ENCODE data around the gene CLDN15. TPM values are rescaled to one million over a fixed set of nuclear protein-coding genes. Genes with fewer than 3 reads are reported as not detected.

Gene CLDN15
- total RNA-seq, 1 experiment from 2014 or later, result 14.7 TPM

GRCh38 chr7:101223528-101223927 is 14.1 kb downstream of the CLDN15 start:
- no peak for DNase-seq (ENCODE audit: low spot score)
- Histone ChIP-seq H3K27me3 (replicated peaks; ENCODE audit: insufficient read depth, low read depth, low read length, poor library complexity) (no peaks in the 10 kb centered on the region), H3K36me3 (ENCODE audit: insufficient read depth, low read length, poor library complexity, severe bottlenecking) (peaks cover 8% of the 10 kb centered on the region), H3K9me3 (ENCODE audit: low read depth, low read length, poor library complexity, severe bottlenecking) (no peaks in the 10 kb centered on the region), H3K27ac (ENCODE audit: low read depth, low read length, poor library complexity, severe bottlenecking) (no peak overlapping the region), H3K4me1 (ENCODE audit: insufficient read depth, low read length, poor library complexity, severe bottlenecking) (no peaks in the 10 kb centered on the region), H3K4me3 (ENCODE audit: low read depth, low read length, poor library complexity, severe bottlenecking) (no peak overlapping the region)
- no TSS peak for BruUV-seq (replicated peaks)
- intact Hi-C loops (cut with micrococcal nuclease; ENCODE audit: unreplicated experiment), result no loop called here
- CTCF ChIA-PET, result no interaction called here
- POLR2A ChIA-PET (ENCODE audit: low non-redundant PET), result no interaction called here
- TF ChIP-seq, protein P1, sequence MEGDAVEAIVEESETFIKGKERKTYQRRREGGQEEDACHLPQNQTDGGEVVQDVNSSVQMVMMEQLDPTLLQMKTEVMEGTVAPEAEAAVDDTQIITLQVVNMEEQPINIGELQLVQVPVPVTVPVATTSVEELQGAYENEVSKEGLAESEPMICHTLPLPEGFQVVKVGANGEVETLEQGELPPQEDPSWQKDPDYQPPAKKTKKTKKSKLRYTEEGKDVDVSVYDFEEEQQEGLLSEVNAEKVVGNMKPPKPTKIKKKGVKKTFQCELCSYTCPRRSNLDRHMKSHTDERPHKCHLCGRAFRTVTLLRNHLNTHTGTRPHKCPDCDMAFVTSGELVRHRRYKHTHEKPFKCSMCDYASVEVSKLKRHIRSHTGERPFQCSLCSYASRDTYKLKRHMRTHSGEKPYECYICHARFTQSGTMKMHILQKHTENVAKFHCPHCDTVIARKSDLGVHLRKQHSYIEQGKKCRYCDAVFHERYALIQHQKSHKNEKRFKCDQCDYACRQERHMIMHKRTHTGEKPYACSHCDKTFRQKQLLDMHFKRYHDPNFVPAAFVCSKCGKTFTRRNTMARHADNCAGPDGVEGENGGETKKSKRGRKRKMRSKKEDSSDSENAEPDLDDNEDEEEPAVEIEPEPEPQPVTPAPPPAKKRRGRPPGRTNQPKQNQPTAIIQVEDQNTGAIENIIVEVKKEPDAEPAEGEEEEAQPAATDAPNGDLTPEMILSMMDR (conservative IDR thresholded peaks at IDR 0.05; ENCODE audit: low read depth, low read length), result no peak
- no peak for TF ChIP-seq EZH2 (IDR thresholded peaks at IDR 0.05; ENCODE audit: borderline replicate concordance, low read depth, low read length, poor library complexity, severe bottlenecking)

- intact Hi-C loops (cut with micrococcal nuclease; ENCODE audit: unreplicated experiment), result no loop called here
- no peak overlapping the region for H3K4me3 ChIP-seq (ENCODE audit: low read depth, low read length, poor library complexity, severe bottlenecking)
- no peak for DNase-seq (ENCODE audit: low spot score)
- no peak overlapping the region for H3K27ac ChIP-seq (ENCODE audit: low read depth, low read length, poor library complexity, severe bottlenecking)
- no TSS peak for BruUV-seq (replicated peaks)
- no peaks in the 10 kb centered on the region for H3K4me1 ChIP-seq (ENCODE audit: insufficient read depth, low read length, poor library complexity, severe bottlenecking)
- ChIA-PET POLR2A (ENCODE audit: low non-redundant PET) (no interaction called here), CTCF (no interaction called here)
- peaks cover 8% of the 10 kb centered on the region for H3K36me3 ChIP-seq (ENCODE audit: insufficient read depth, low read length, poor library complexity, severe bottlenecking)
- no peaks in the 10 kb centered on the region for H3K9me3 ChIP-seq (ENCODE audit: low read depth, low read length, poor library complexity, severe bottlenecking)
- no peaks in the 10 kb centered on the region for H3K27me3 ChIP-seq (replicated peaks; ENCODE audit: insufficient read depth, low read depth, low read length, poor library complexity)
- no peak for TF ChIP-seq EZH2 (IDR thresholded peaks at IDR 0.05; ENCODE audit: borderline replicate concordance, low read depth, low read length, poor library complexity, severe bottlenecking)
- TF ChIP-seq, protein P1 (conservative IDR thresholded peaks at IDR 0.05; ENCODE audit: low read depth, low read length), result no peak
Observed at GRCh38 chr7:101222275-101222830, 15.2 kb downstream of the CLDN15 start.

- peaks cover 19% of the 10 kb centered on the region for H3K4me1 ChIP-seq (ENCODE audit: insufficient read depth, low read length, poor library complexity, severe bottlenecking)
- no peak for DNase-seq (ENCODE audit: low spot score)
- H3K36me3 ChIP-seq (ENCODE audit: insufficient read depth, low read length, poor library complexity, severe bottlenecking), result peaks cover 8% of the 10 kb centered on the region
- TF ChIP-seq, protein P1 (conservative IDR thresholded peaks at IDR 0.05; ENCODE audit: low read depth, low read length), result no peak
- no peak for TF ChIP-seq EZH2 (IDR thresholded peaks at IDR 0.05; ENCODE audit: borderline replicate concordance, low read depth, low read length, poor library complexity, severe bottlenecking)
- BruUV-seq (replicated peaks), result no TSS peak
- H3K27ac ChIP-seq (ENCODE audit: low read depth, low read length, poor library complexity, severe bottlenecking), result no peak overlapping the region
- no peak overlapping the region for H3K4me3 ChIP-seq (ENCODE audit: low read depth, low read length, poor library complexity, severe bottlenecking)
- intact Hi-C loops (cut with micrococcal nuclease; ENCODE audit: unreplicated experiment), result no loop called here
- CTCF ChIA-PET, result no interaction called here
- no peaks in the 10 kb centered on the region for H3K9me3 ChIP-seq (ENCODE audit: low read depth, low read length, poor library complexity, severe bottlenecking)
- no peaks in the 10 kb centered on the region for H3K27me3 ChIP-seq (replicated peaks; ENCODE audit: insufficient read depth, low read depth, low read length, poor library complexity)
- POLR2A ChIA-PET (ENCODE audit: low non-redundant PET), result no interaction called here
Observed at GRCh38 chr7:101220295-101220694, 17.3 kb downstream of the CLDN15 start.

All from A673 (cell line).